Body of pancreas (tissue), 4 donors: ENCODE results near the gene TSPAN14.
"Not testable (repeated sequence)": the region's sequence is repeated elsewhere in the genome, so short reads cannot be mapped to it uniquely, and the experiment has no call there.

Source experiments
- CTCF ChIP-seq, 7 experiments: fragments of 450-650 bp in 4 of 7; fragments of 200-600 bp in 3 of 7; sonication (generic) in 3 of 7; IDR thresholded peaks; one replicate each; pipeline ENCODE4 v1.5.1; 2016 to 2019; ENCODE audit warnings: antibody characterized with exemption in 7 of 7
- POLR2A ChIP-seq, 3 donors: fragments of 450-650 bp; IDR thresholded peaks; one replicate each; pipeline ENCODE4 v1.6.1; 2016; ENCODE audit warnings: antibody characterized with exemption in 3 of 3, mild to moderate bottlenecking in 2 of 3

DNA sequence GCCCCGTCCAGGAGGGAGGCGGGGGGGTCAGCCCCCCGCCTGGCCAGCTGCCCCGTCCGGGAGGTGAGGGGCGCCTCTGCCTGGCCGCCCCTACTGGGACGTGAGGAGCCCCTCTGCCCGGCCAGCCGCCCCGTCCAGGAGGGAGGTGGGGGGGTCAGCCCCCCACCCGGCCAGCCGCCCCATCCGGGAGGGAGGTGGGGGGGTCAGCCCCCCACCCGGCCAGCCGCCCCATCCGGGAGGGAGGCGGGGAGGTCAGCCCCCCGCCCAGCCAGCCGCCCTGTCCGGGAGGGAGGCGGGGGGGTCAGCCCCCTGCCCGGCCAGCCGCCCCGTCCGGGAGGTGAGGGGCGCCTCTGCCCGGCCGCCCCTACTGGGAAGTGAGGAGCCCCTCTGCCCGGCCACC, 80.5 kb downstream of the TSPAN14 start:
- not testable (repeated sequence) for TF ChIP-seq CTCF, POLR2A (IDR thresholded peaks at IDR 0.05)
